K562 (cell line): ENCODE data around the gene PFDN4. TPM values are rescaled to one million over a fixed set of nuclear protein-coding genes. Genes with fewer than 3 reads are reported as not detected.

Experiments
- ATAC-seq: fragments of 200-7000 bp; cut with Tn5 transposase; 3 replicates; pipeline ENCODE4 v1.9.1; 2020; ENCODE audit warnings: moderate library complexity
- BruUV-seq: library from RNA; stranded (reverse); fragments of 400-500 nt; replicated peaks from 2 replicates; lab custom pipeline; 2021; lab: Mats Ljungman, UMichigan
- CTCF ChIA-PET: fragments of 300-600 bp; formaldehyde crosslinking; extraction: SDS; loops from one replicate; lab custom pipeline; 2021; ENCODE audit warnings: low intra/inter-chr PET ratio; lab: Yijun Ruan, JAX
- POLR2A ChIA-PET: fragments of 300-600, 350-650 bp; sonication (Branson Sonifier 250); formaldehyde crosslinking; extraction: SDS; loops from one replicate; lab custom pipeline; 2021; ENCODE audit warnings: antibody characterized with exemption, inconsistent platforms; lab: Yijun Ruan, JAX
- DNase-seq, 4 experiments: peaks; one replicate each; pipeline versions ENCODE4 v3.0.0 to v3.0.0-alpha.2; 2011 to 2018; ENCODE audit warnings: low spot score in 3 of 4, mixed read lengths in 3 of 4; ENCODE audit errors: extremely low read depth in 1 of 4
- FAIRE-seq: peaks from 2 replicates; lab custom pipeline; 2011; peaks lifted over from hg19 to GRCh38; lab: Jason Lieb, UNC
- H2AFZ ChIP-seq: 2 replicates; pipeline ENCODE4 v1.6.0; 2011; ENCODE audit warnings: low read depth, low read length, control low read depth, inconsistent platforms
- H3K27ac ChIP-seq: fragments of 200-600 bp; 3 replicates; pipeline ENCODE4 v1.8.0; 2011; ENCODE audit warnings: low read depth, mild to moderate bottlenecking, control low read depth, inconsistent platforms, low read length, moderate library complexity, mixed read lengths; ENCODE audit errors: extremely low read depth
- H3K27me3 ChIP-seq, 2 experiments: fragments of 300-600 bp in 1 of 2; 2 replicates in 1 of 2; 3 replicates in 1 of 2; pipeline versions ENCODE4 v1.6.0 to v1.8.0; 2011; ENCODE audit warnings: inconsistent platforms in 2 of 2, low read length in 2 of 2, mild to moderate bottlenecking in 1 of 2, mixed read lengths in 1 of 2, moderate library complexity in 1 of 2; ENCODE audit not compliant: control insufficient read depth in 2 of 2, insufficient read depth in 2 of 2
- H3K36me3 ChIP-seq: fragments of 300-600 bp; 3 replicates; pipeline ENCODE4 v1.8.0; 2011; ENCODE audit warnings: mild to moderate bottlenecking, low read length, inconsistent platforms; ENCODE audit not compliant: control insufficient read depth, insufficient read depth
- H3K4me1 ChIP-seq, 2 experiments: fragments of 200-600 bp in 1 of 2; replicated peaks in 1 of 2; 2 replicates in 1 of 2; 3 replicates in 1 of 2; pipeline versions ENCODE4 v1.5.1 to v1.8.0; 2011; ENCODE audit warnings: inconsistent platforms in 2 of 2, low read length in 2 of 2, mild to moderate bottlenecking in 1 of 2, mixed read lengths in 1 of 2, moderate library complexity in 1 of 2; ENCODE audit not compliant: control insufficient read depth in 2 of 2, insufficient read depth in 2 of 2
- H3K4me2 ChIP-seq: 2 replicates; pipeline ENCODE4 v1.6.1; 2011; ENCODE audit warnings: low read length, control low read depth, inconsistent platforms, mixed read lengths; ENCODE audit not compliant: insufficient read depth
- H3K4me3 ChIP-seq: fragments of 200-600 bp; sonication (generic), shearing (Covaris generic); 2 replicates; pipeline ENCODE4 v1.5.1; 2016; ENCODE audit warnings: control low read depth, inconsistent platforms
- H3K79me2 ChIP-seq: fragments of 200-600 bp; 3 replicates; pipeline ENCODE4 v1.8.0; 2011; ENCODE audit warnings: low read length, inconsistent platforms; ENCODE audit not compliant: control insufficient read depth, insufficient read depth
- H3K9ac ChIP-seq, 2 experiments: 2 replicates each; pipeline versions ENCODE4 v1.6.0 to v1.6.1; 2011; ENCODE audit warnings: low read depth in 2 of 2, low read length in 2 of 2, control low read depth in 1 of 2, inconsistent platforms in 1 of 2, mild to moderate bottlenecking in 1 of 2, mixed read lengths in 1 of 2; ENCODE audit not compliant: insufficient read depth in 1 of 2
- H3K9me1 ChIP-seq: one replicate; pipeline ENCODE4 v1.6.0; 2011; ENCODE audit warnings: inconsistent platforms, mild to moderate bottlenecking, low read length, moderate library complexity; ENCODE audit not compliant: control insufficient read depth, insufficient read depth
- H3K9me3 ChIP-seq: replicated peaks from 2 replicates; pipeline ENCODE4 v1.5.1; 2011; ENCODE audit warnings: low read depth, low read length, inconsistent platforms; ENCODE audit not compliant: control insufficient read depth, insufficient read depth
- H4K20me1 ChIP-seq: replicated peaks from 2 replicates; pipeline ENCODE4 v1.6.1; 2011; ENCODE audit warnings: low read length, inconsistent platforms, mixed read lengths; ENCODE audit not compliant: control insufficient read depth, insufficient read depth
- BDP1 ChIP-seq: IDR thresholded peaks from 3 replicates; pipeline ENCODE4 v1.6.1; 2011; ENCODE audit not compliant: insufficient read length, insufficient read depth
- PTRF ChIP-seq: fragments of 450-650 bp; IDR thresholded peaks from 2 replicates; pipeline ENCODE4 v1.6.1; 2016; ENCODE audit warnings: mild to moderate bottlenecking, missing genetic modification characterization, missing compliant biosample characterization
- ZNF408 ChIP-seq: fragments of 250-450 bp; sonication (Bioruptor Pico); IDR thresholded peaks from 2 replicates; pipeline ENCODE4 v1.4.0; 2020; ENCODE audit warnings: low read depth, mild to moderate bottlenecking, moderate library complexity
- WGBS: fragments of 100-300 bp; shearing (Covaris generic); methylation state at CpG from one replicate; pipeline ENCODE4 v1.1.6; 2016; ENCODE audit warnings: low coverage, mixed read lengths; ENCODE audit not compliant: insufficient coverage; ENCODE audit errors: missing lambda C conversion rate; 5-methylcytosine and 5-hydroxymethylcytosine counted together
- in situ Hi-C: fragments of 300-500 bp; cut with MboI; formaldehyde crosslinking; loops from 4 replicates; pipeline ENCODE4 v1.15.0; 2018; ENCODE audit warnings: inconsistent platforms, mixed read lengths
- intact Hi-C: fragments of 100-400 bp; cut with micrococcal nuclease; formaldehyde crosslinking; loops from 2 replicates; pipeline ENCODE4 v1.14.2; 2022
- polyA plus RNA-seq, 8 experiments: library from polyadenylated mRNA; depleted of rRNA in 4 of 8; stranded (reverse) in 5 of 8; unstranded in 3 of 8; fragments of >200 nt; fragmentation: Nextera tagmentation in 2 of 8; fragmentation: Illumina TruSeq in 1 of 8; extraction: Ambion mirVana in 2 of 8; extraction: Trizol in 1 of 8; gene quantifications; 2 replicates each; pipeline versions ENCODE4 v1.2.1 to v1.2.3, GENCODE V29; 2011 to 2014; ENCODE audit warnings: inconsistent platforms in 1 of 8, missing spikeins in 1 of 8
- total RNA-seq, 7 experiments: library from RNA; depleted of rRNA in 6 of 7; stranded (reverse); fragments of >200 nt in 6 of 7; fragmentation: Illumina TruSeq in 2 of 7; extraction: Trizol in 2 of 7; gene quantifications; 2 replicates each; pipeline versions ENCODE4 v1.2.1 to v1.2.3, GENCODE V29; 2011 to 2021; ENCODE audit warnings: low replicate concordance in 1 of 7
- TF ChIP-seq, protein P1 (sequence below), 3 experiments: IDR thresholded peaks in 2 of 3; conservative IDR thresholded peaks in 1 of 3; 2 replicates each; pipeline ENCODE4 v1.5.1; 2011 to 2012; ENCODE audit warnings: low read length in 3 of 3, mild to moderate bottlenecking in 3 of 3, control low read depth in 2 of 3, improper control_type of control experiment in 1 of 3, inconsistent platforms in 1 of 3, low read depth in 1 of 3, mixed read lengths in 1 of 3, moderate library complexity in 1 of 3; ENCODE audit not compliant: insufficient read depth in 2 of 3
- TF ChIP-seq, protein P2 (sequence below): IDR thresholded peaks from 3 replicates; pipeline ENCODE4 v1.6.1; 2011; ENCODE audit warnings: borderline replicate concordance, mild to moderate bottlenecking, moderate library complexity; ENCODE audit not compliant: insufficient read length; ENCODE audit errors: extremely low read depth
- TF ChIP-seq, protein P3 (sequence below), 2 experiments: fragments of 450-650 bp; formaldehyde crosslinking in 1 of 2; IDR thresholded peaks; 2 replicates each; pipeline versions ENCODE4 v1.4.0 to v1.6.1; 2014 to 2020; ENCODE audit warnings: mild to moderate bottlenecking in 2 of 2, borderline replicate concordance in 1 of 2, low read depth in 1 of 2

The PFDN4 gene
- total and polyA plus RNA-seq, 9 of the 15 experiments (the other 6 are each of a cell fraction or from before 2014, with no cell fraction given), result 60.1 to 214 (median 122) TPM

DNA sequence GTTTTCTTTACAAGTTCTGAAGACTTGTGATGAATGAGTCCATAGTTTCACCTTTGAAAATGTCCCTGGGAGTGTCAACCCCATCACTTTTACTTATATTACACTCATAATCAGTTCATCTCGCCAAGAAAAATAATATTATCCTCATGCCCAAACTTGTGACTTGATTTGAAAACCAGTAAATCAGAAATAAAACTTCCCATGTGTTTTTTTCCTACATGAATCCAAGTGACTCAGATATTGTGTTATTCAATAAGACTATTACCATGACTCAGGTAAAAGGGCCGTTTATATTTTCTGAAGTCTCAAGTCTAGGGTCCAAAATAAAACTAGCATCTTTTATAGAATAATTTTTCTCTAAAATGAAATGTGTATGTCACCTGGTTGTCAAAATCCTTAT lies 18.3 kb upstream of the PFDN4 start:
- intact Hi-C loops, result loop anchor here (10.0 kb wide), 1 partner anchor 225 kb away; no protein-coding TSS in a partner anchor
- no peak for FAIRE-seq
- no peak for TF ChIP-seq BDP1
- TF ChIP-seq ZNF408 (CRISPR knock-in tag), result no peak
- TF ChIP-seq, protein P1, sequence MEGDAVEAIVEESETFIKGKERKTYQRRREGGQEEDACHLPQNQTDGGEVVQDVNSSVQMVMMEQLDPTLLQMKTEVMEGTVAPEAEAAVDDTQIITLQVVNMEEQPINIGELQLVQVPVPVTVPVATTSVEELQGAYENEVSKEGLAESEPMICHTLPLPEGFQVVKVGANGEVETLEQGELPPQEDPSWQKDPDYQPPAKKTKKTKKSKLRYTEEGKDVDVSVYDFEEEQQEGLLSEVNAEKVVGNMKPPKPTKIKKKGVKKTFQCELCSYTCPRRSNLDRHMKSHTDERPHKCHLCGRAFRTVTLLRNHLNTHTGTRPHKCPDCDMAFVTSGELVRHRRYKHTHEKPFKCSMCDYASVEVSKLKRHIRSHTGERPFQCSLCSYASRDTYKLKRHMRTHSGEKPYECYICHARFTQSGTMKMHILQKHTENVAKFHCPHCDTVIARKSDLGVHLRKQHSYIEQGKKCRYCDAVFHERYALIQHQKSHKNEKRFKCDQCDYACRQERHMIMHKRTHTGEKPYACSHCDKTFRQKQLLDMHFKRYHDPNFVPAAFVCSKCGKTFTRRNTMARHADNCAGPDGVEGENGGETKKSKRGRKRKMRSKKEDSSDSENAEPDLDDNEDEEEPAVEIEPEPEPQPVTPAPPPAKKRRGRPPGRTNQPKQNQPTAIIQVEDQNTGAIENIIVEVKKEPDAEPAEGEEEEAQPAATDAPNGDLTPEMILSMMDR (IDR thresholded peaks at IDR 0.05 in 2 of 3, conservative IDR thresholded peaks at IDR 0.05 in 1 of 3; ENCODE audit: insufficient read depth in 2 of 3, low read depth in 1 of 3, low read length in 3 of 3), result no peak
- no peak for TF ChIP-seq PTRF (tag)
- TF ChIP-seq, protein P2, sequence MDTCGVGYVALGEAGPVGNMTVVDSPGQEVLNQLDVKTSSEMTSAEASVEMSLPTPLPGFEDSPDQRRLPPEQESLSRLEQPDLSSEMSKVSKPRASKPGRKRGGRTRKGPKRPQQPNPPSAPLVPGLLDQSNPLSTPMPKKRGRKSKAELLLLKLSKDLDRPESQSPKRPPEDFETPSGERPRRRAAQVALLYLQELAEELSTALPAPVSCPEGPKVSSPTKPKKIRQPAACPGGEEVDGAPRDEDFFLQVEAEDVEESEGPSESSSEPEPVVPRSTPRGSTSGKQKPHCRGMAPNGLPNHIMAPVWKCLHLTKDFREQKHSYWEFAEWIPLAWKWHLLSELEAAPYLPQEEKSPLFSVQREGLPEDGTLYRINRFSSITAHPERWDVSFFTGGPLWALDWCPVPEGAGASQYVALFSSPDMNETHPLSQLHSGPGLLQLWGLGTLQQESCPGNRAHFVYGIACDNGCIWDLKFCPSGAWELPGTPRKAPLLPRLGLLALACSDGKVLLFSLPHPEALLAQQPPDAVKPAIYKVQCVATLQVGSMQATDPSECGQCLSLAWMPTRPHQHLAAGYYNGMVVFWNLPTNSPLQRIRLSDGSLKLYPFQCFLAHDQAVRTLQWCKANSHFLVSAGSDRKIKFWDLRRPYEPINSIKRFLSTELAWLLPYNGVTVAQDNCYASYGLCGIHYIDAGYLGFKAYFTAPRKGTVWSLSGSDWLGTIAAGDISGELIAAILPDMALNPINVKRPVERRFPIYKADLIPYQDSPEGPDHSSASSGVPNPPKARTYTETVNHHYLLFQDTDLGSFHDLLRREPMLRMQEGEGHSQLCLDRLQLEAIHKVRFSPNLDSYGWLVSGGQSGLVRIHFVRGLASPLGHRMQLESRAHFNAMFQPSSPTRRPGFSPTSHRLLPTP, result no peak
- TF ChIP-seq, protein P3, sequence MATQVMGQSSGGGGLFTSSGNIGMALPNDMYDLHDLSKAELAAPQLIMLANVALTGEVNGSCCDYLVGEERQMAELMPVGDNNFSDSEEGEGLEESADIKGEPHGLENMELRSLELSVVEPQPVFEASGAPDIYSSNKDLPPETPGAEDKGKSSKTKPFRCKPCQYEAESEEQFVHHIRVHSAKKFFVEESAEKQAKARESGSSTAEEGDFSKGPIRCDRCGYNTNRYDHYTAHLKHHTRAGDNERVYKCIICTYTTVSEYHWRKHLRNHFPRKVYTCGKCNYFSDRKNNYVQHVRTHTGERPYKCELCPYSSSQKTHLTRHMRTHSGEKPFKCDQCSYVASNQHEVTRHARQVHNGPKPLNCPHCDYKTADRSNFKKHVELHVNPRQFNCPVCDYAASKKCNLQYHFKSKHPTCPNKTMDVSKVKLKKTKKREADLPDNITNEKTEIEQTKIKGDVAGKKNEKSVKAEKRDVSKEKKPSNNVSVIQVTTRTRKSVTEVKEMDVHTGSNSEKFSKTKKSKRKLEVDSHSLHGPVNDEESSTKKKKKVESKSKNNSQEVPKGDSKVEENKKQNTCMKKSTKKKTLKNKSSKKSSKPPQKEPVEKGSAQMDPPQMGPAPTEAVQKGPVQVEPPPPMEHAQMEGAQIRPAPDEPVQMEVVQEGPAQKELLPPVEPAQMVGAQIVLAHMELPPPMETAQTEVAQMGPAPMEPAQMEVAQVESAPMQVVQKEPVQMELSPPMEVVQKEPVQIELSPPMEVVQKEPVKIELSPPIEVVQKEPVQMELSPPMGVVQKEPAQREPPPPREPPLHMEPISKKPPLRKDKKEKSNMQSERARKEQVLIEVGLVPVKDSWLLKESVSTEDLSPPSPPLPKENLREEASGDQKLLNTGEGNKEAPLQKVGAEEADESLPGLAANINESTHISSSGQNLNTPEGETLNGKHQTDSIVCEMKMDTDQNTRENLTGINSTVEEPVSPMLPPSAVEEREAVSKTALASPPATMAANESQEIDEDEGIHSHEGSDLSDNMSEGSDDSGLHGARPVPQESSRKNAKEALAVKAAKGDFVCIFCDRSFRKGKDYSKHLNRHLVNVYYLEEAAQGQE (IDR thresholded peaks at IDR 0.05; ENCODE audit: borderline replicate concordance), result no peak
- TF ChIP-seq, protein P3 (CRISPR knock-in tag; IDR thresholded peaks at IDR 0.05; ENCODE audit: low read depth), result no peak

More for the DNA sequence above, 18.3 kb upstream of the PFDN4 start:
- Histone ChIP-seq H3K4me1 (no peaks in the 10 kb centered on the region), H2AFZ (no peak overlapping the region), H3K4me2 (no peak overlapping the region), H4K20me1 (no peaks in the 10 kb centered on the region), H3K27ac (no peak overlapping the region), H3K79me2 (no peaks in the 10 kb centered on the region), H3K9me3 (no peaks in the 10 kb centered on the region), H3K4me3 (no peak overlapping the region), H3K9me1 (no peaks in the 10 kb centered on the region), H3K36me3 (no peaks in the 10 kb centered on the region), H3K9ac (no peak overlapping the region), H3K27me3 (peaks cover 15 to 20% of the 10 kb centered on the region in 2 experiments)
- POLR2A ChIA-PET, result interaction anchor here (0.7 kb wide), 1 partner anchor 1939 kb away, joined by 3 read pairs; no protein-coding TSS in a partner anchor
- WGBS, result 0% methylated on average over 2 of the region's 2 CpGs
- CTCF ChIA-PET, result no interaction called here
- DNase-seq (no peak), ATAC-seq (no peak)
- in situ Hi-C loops, result no loop called here
- no TSS peak for BruUV-seq
